H9 (cell line): ENCODE data around the gene FASLG. TPM values are rescaled to one million over a fixed set of nuclear protein-coding genes. Genes with fewer than 3 reads are reported as not detected.

Source experiments
- DNase-seq: peaks from one replicate; pipeline ENCODE4 v3.0.0-alpha.2; 2017
- H2AFZ ChIP-seq: one replicate; pipeline ENCODE4 v1.6.1; 2013; ENCODE audit warnings: mild to moderate bottlenecking, low read length, control low read depth, moderate library complexity
- H2AK5ac ChIP-seq: 2 replicates; pipeline ENCODE4 v1.6.1; 2013; ENCODE audit warnings: low read length, control low read depth, mixed read lengths; ENCODE audit not compliant: insufficient read length
- H2BK120ac ChIP-seq: one replicate; pipeline ENCODE4 v1.6.1; 2013; ENCODE audit warnings: low read depth, mild to moderate bottlenecking, low read length, control low read depth, inconsistent platforms; ENCODE audit not compliant: poor library complexity, severe bottlenecking
- H2BK12ac ChIP-seq: 2 replicates; pipeline ENCODE4 v1.6.1; 2013; ENCODE audit warnings: low read length, control low read depth, mixed read lengths, low read depth; ENCODE audit not compliant: insufficient read length
- H2BK15ac ChIP-seq: 2 replicates; pipeline ENCODE4 v1.6.1; 2013; ENCODE audit warnings: low read depth, low read length, control low read depth
- H2BK20ac ChIP-seq: one replicate; pipeline ENCODE4 v1.6.1; 2013; ENCODE audit warnings: low read depth, mild to moderate bottlenecking, low read length, control low read depth, inconsistent platforms; ENCODE audit not compliant: poor library complexity, severe bottlenecking
- H2BK5ac ChIP-seq: 2 replicates; pipeline ENCODE4 v1.6.1; 2013; ENCODE audit warnings: low read length, control low read depth, mixed read lengths; ENCODE audit not compliant: insufficient read length
- H3K14ac ChIP-seq: 2 replicates; pipeline ENCODE4 v1.6.1; 2013; ENCODE audit warnings: low read length, control low read depth; ENCODE audit not compliant: insufficient read depth
- H3K18ac ChIP-seq: 2 replicates; pipeline ENCODE4 v1.6.1; 2013; ENCODE audit warnings: low read depth, mild to moderate bottlenecking, mixed read lengths, low read length, control low read depth; ENCODE audit not compliant: insufficient read length
- H3K23ac ChIP-seq: 2 replicates; pipeline ENCODE4 v1.6.1; 2013; ENCODE audit warnings: low read length, control low read depth, mixed read lengths, low read depth; ENCODE audit not compliant: insufficient read length
- H3K23me2 ChIP-seq: 2 replicates; pipeline ENCODE4 v1.6.1; 2013; ENCODE audit warnings: low read depth, mild to moderate bottlenecking, mixed read lengths, low read length, control low read depth; ENCODE audit not compliant: insufficient read length, poor library complexity, severe bottlenecking
- H3K27ac ChIP-seq: 2 replicates; pipeline ENCODE4 v1.5.1; 2013; ENCODE audit warnings: low read length, control low read depth, mixed read lengths, low read depth; ENCODE audit not compliant: insufficient read length
- H3K27me3 ChIP-seq: 2 replicates; pipeline ENCODE4 v1.6.1; 2013; ENCODE audit warnings: low read length, control low read depth, inconsistent platforms; ENCODE audit not compliant: insufficient read depth
- H3K4ac ChIP-seq: 2 replicates; pipeline ENCODE4 v1.6.1; 2013; ENCODE audit warnings: low read depth, mild to moderate bottlenecking, control low read depth, inconsistent platforms, low read length, moderate library complexity
- H3K4me1 ChIP-seq: 2 replicates; pipeline ENCODE4 v1.6.1; 2013; ENCODE audit warnings: low read length, control low read depth, inconsistent platforms; ENCODE audit not compliant: insufficient read depth
- H3K4me2 ChIP-seq: 2 replicates; pipeline ENCODE4 v1.6.1; 2013; ENCODE audit warnings: low read length, control low read depth, mixed read lengths; ENCODE audit not compliant: insufficient read length, insufficient read depth
- H3K56ac ChIP-seq: 2 replicates; pipeline ENCODE4 v1.6.1; 2013; ENCODE audit warnings: low read depth, mild to moderate bottlenecking, mixed read lengths, low read length, control low read depth; ENCODE audit not compliant: insufficient read length
- H3K79me1 ChIP-seq: 2 replicates; pipeline ENCODE4 v1.6.1; 2013; ENCODE audit warnings: low read depth, mild to moderate bottlenecking, moderate library complexity, low read length, control low read depth, inconsistent platforms; ENCODE audit not compliant: insufficient read depth, poor library complexity, severe bottlenecking
- H3K79me2 ChIP-seq: 2 replicates; pipeline ENCODE4 v1.6.1; 2013; ENCODE audit warnings: low read length, control low read depth, inconsistent platforms; ENCODE audit not compliant: insufficient read depth
- H3K9ac ChIP-seq: 2 replicates; pipeline ENCODE4 v1.6.1; 2013; ENCODE audit warnings: low read length, control low read depth, mixed read lengths; ENCODE audit not compliant: insufficient read length; ENCODE audit errors: extremely low read depth
- H3K9me3 ChIP-seq: one replicate; pipeline ENCODE4 v1.6.1; 2013; ENCODE audit warnings: low read depth, low read length, inconsistent platforms; ENCODE audit not compliant: control insufficient read depth
- H3T11ph ChIP-seq: one replicate; pipeline ENCODE4 v1.6.1; 2013; ENCODE audit warnings: mild to moderate bottlenecking, low read length, control low read depth, inconsistent platforms
- H4K20me1 ChIP-seq: one replicate; pipeline ENCODE4 v1.6.1; 2013; ENCODE audit not compliant: control insufficient read depth, insufficient read length, insufficient read depth
- H4K5ac ChIP-seq: 2 replicates; pipeline ENCODE4 v1.6.1; 2013; ENCODE audit warnings: low read depth, mild to moderate bottlenecking, mixed read lengths, low read length, control low read depth; ENCODE audit not compliant: insufficient read length
- H4K8ac ChIP-seq: replicated peaks from 2 replicates; pipeline ENCODE4 v1.6.1; 2013; ENCODE audit warnings: low read length, control low read depth, mixed read lengths, low read depth; ENCODE audit not compliant: insufficient read length
- H4K91ac ChIP-seq: 2 replicates; pipeline ENCODE4 v1.6.1; 2013; ENCODE audit warnings: low read depth, mild to moderate bottlenecking, moderate library complexity, mixed read lengths, low read length, control low read depth; ENCODE audit not compliant: insufficient read length
- H3K27ac Mint-ChIP-seq, 3 experiments: 2 replicates in 2 of 3; 3 replicates in 1 of 3; pipeline ENCODE4 v1.8.0; 2020 to 2021; ENCODE audit warnings: mixed read lengths in 3 of 3, mild to moderate bottlenecking in 1 of 3, moderate library complexity in 1 of 3
- H3K27me3 Mint-ChIP-seq: 2 replicates; pipeline ENCODE4 v1.8.0; 2021; ENCODE audit warnings: low read depth, mild to moderate bottlenecking, moderate library complexity, mixed read lengths
- H3K36me3 Mint-ChIP-seq, 3 experiments: 2 replicates in 2 of 3; 3 replicates in 1 of 3; pipeline ENCODE4 v1.8.0; 2020 to 2021; ENCODE audit warnings: low read depth in 3 of 3, mixed read lengths in 3 of 3; ENCODE audit not compliant: insufficient read depth in 1 of 3
- H3K4me1 Mint-ChIP-seq, 2 experiments: 2 replicates each; pipeline ENCODE4 v1.8.0; 2020; ENCODE audit warnings: mixed read lengths in 2 of 2
- H3K4me3 Mint-ChIP-seq, 2 experiments: 2 replicates in 1 of 2; 3 replicates in 1 of 2; pipeline ENCODE4 v1.8.0; 2020 to 2021; ENCODE audit warnings: mild to moderate bottlenecking in 2 of 2, mixed read lengths in 2 of 2, moderate library complexity in 1 of 2
- H3K9me3 Mint-ChIP-seq, 2 experiments: 2 replicates in 1 of 2; 3 replicates in 1 of 2; pipeline ENCODE4 v1.8.0; 2020; ENCODE audit warnings: mild to moderate bottlenecking in 2 of 2, mixed read lengths in 2 of 2, moderate library complexity in 1 of 2
- CTCF ChIP-seq: fragments of 200-600 bp; sonication (generic); conservative IDR thresholded peaks from 3 replicates; pipeline ENCODE4 v1.8.0; 2021; ENCODE audit warnings: antibody characterized with exemption, mild to moderate bottlenecking
- WGBS: extraction: QIAGEN DNeasy Blood & Tissue Kit; methylation state at CpG from one replicate; pipeline ENCODE4 v1.1.7; 2013; ENCODE audit warnings: missing lambda C conversion rate, low lambda C conversion rate, mixed read lengths; ENCODE audit not compliant: insufficient read length; ENCODE audit errors: extremely low coverage; 5-methylcytosine and 5-hydroxymethylcytosine counted together
- total RNA-seq: library from RNA; stranded (reverse); gene quantifications from 2 replicates; pipeline ENCODE4 v1.2.1, GENCODE V29; 2021

FASLG gene
- total RNA-seq, 1 experiment from 2014 or later, result not detected

GRCh38 chr1:172613294-172613693 is 45.6 kb upstream of the FASLG start:
- no peaks in the 10 kb centered on the region for H3K9me3 ChIP-seq
- no peak overlapping the region for H4K5ac ChIP-seq
- H3T11ph ChIP-seq, result no peak overlapping the region
- no peak overlapping the region for H3K18ac ChIP-seq
- no peak overlapping the region for H3K56ac ChIP-seq
- H3K4ac ChIP-seq, result no peak overlapping the region
- no peak overlapping the region for H2BK5ac ChIP-seq
- no peak overlapping the region for H2AK5ac ChIP-seq
- no CpG with 5 or more reads among the region's 2 CpGs for WGBS
- H3K36me3 Mint-ChIP-seq, result peaks cover 10 to 36% (median 30%) of the 10 kb centered on the region in 3 experiments; a peak in 6 of 7 replicates
- no peak overlapping the region for H3K27ac ChIP-seq
- H3K27ac Mint-ChIP-seq, result no peak overlapping the region
- H3K4me1 ChIP-seq, result no peaks in the 10 kb centered on the region; the same call in 1 of the 2 replicates
- no peak overlapping the region for H3K14ac ChIP-seq
- no peak overlapping the region for H3K4me2 ChIP-seq
- H3K79me1 ChIP-seq, result no peaks in the 10 kb centered on the region
- H3K9ac ChIP-seq, result no peak overlapping the region
- no peaks in the 10 kb centered on the region for H3K23me2 ChIP-seq
- H2BK20ac ChIP-seq, result no peak overlapping the region
- no peak overlapping the region for H3K23ac ChIP-seq
- no peaks in the 10 kb centered on the region for H3K79me2 ChIP-seq
- no peaks in the 10 kb centered on the region for H4K20me1 ChIP-seq
- H2BK12ac ChIP-seq, result no peak overlapping the region
- no peak overlapping the region for H2AFZ ChIP-seq
- H3K4me1 Mint-ChIP-seq, result peaks cover 4 to 7% of the 10 kb centered on the region in 2 experiments; a peak in 3 of 4 replicates
- H2BK120ac ChIP-seq, result no peak overlapping the region
- H3K9me3 Mint-ChIP-seq, result peaks cover 10 to 11% of the 10 kb centered on the region in 2 experiments; a peak in 4 of 5 replicates
- no peak overlapping the region for H4K8ac ChIP-seq
- no peak for TF ChIP-seq CTCF
- H4K91ac ChIP-seq, result no peak overlapping the region
- H3K27me3 Mint-ChIP-seq, result no peaks in the 10 kb centered on the region
- H3K27me3 ChIP-seq, result no peaks in the 10 kb centered on the region
- no peak for DNase-seq
- no peak overlapping the region for H2BK15ac ChIP-seq
- no peak overlapping the region for H3K4me3 Mint-ChIP-seq
